Ovary (tissue), 3 donors: ENCODE data around the gene TSPAN10.

Experiments used
- CTCF ChIP-seq, 3 donors: fragments of 450-650 bp in 2 of 3; fragments of 200-600 bp in 1 of 3; IDR thresholded peaks; one replicate each; pipeline versions ENCODE4 v1.5.1 to v1.8.0; 2016 to 2022; ENCODE audit warnings: antibody characterized with exemption in 3 of 3, mild to moderate bottlenecking in 1 of 3
- EP300 ChIP-seq: sonication (generic); formaldehyde crosslinking; IDR thresholded peaks from one replicate; pipeline ENCODE4 v1.6.1; 2017; ENCODE audit warnings: antibody characterized with exemption
- POLR2A ChIP-seq: fragments of 450-650 bp; IDR thresholded peaks from one replicate; pipeline ENCODE4 v1.6.1; 2017; ENCODE audit warnings: antibody characterized with exemption, mild to moderate bottlenecking, moderate library complexity
- donor health status: DM: no; HTN: no; CAD: no.

- TF ChIP-seq CTCF (IDR thresholded peaks at IDR 0.05) (no peak), POLR2A (no peak), EP300 (no peak)
Measured at GRCh38 chr17:81640011-81640410, 3.0 kb downstream of the TSPAN10 start.
